GM23338 (cell line): ENCODE measurements around the gene GPR108. TPM values are rescaled to one million over a fixed set of nuclear protein-coding genes. Genes with fewer than 3 reads are reported as not detected.

Experiments used
- ATAC-seq: fragments of 200-7000 bp; cut with Tn5 transposase; 3 replicates; pipeline ENCODE4 v1.9.1; 2020
- DNase-seq: peaks from one replicate; pipeline ENCODE4 v3.0.0-alpha.2; 2015; ENCODE audit warnings: low spot score
- H2AFZ ChIP-seq: fragments of 200-600 bp; sonication (generic); 2 replicates; pipeline ENCODE4 v1.8.0; 2016; ENCODE audit warnings: antibody characterized with exemption, mild to moderate bottlenecking, moderate library complexity
- H3F3A ChIP-seq: fragments of 200-600 bp; sonication (generic); replicated peaks from 2 replicates; pipeline ENCODE4 v1.8.0; 2017; ENCODE audit warnings: antibody characterized with exemption, mixed run types, low read depth
- H3K27ac ChIP-seq: fragments of 200-600 bp; sonication (generic); 2 replicates; pipeline ENCODE4 v1.6.1; 2016; ENCODE audit warnings: low read depth
- H3K27me3 ChIP-seq: fragments of 200-600 bp; sonication (generic); 2 replicates; pipeline ENCODE4 v1.8.0; 2016; ENCODE audit warnings: mild to moderate bottlenecking, mixed run types, moderate library complexity; ENCODE audit not compliant: insufficient read depth
- H3K36me3 ChIP-seq: fragments of 200-600 bp; sonication (generic); 2 replicates; pipeline ENCODE4 v1.8.0; 2016; ENCODE audit warnings: mild to moderate bottlenecking; ENCODE audit not compliant: insufficient read depth
- H3K4me1 ChIP-seq: fragments of 200-600 bp; sonication (generic); 2 replicates; pipeline ENCODE4 v1.8.0; 2016; ENCODE audit warnings: mild to moderate bottlenecking, moderate library complexity; ENCODE audit not compliant: insufficient read depth
- H3K4me2 ChIP-seq: fragments of 200-600 bp; sonication (generic); 2 replicates; pipeline ENCODE4 v1.7.1; 2017; ENCODE audit warnings: mixed run types
- H3K4me3 ChIP-seq: fragments of 200-600 bp; sonication (generic); 2 replicates; pipeline ENCODE4 v1.6.1; 2016; ENCODE audit warnings: mixed run types
- H3K79me2 ChIP-seq: fragments of 200-600 bp; sonication (generic); replicated peaks from 2 replicates; pipeline ENCODE4 v1.8.0; 2017; ENCODE audit warnings: mild to moderate bottlenecking; ENCODE audit not compliant: insufficient read depth
- H3K9me2 ChIP-seq: fragments of 200-600 bp; sonication (generic); 2 replicates; pipeline ENCODE4 v1.8.0; 2017; ENCODE audit not compliant: insufficient read depth
- H4K20me1 ChIP-seq: fragments of 200-600 bp; sonication (generic); replicated peaks from 2 replicates; pipeline ENCODE4 v1.8.0; 2017; ENCODE audit warnings: mild to moderate bottlenecking; ENCODE audit not compliant: insufficient read depth
- H3K27ac Mint-ChIP-seq: 2 replicates; pipeline ENCODE4 v1.8.0; 2020; ENCODE audit warnings: inconsistent platforms, mild to moderate bottlenecking, moderate library complexity, mixed read lengths
- H3K27me3 Mint-ChIP-seq: 3 replicates; pipeline ENCODE4 v1.8.0; 2022; ENCODE audit warnings: low read depth, mild to moderate bottlenecking, moderate library complexity, mixed read lengths, inconsistent platforms; ENCODE audit not compliant: insufficient read depth, poor library complexity
- H3K36me3 Mint-ChIP-seq: 3 replicates; pipeline ENCODE4 v1.8.0; 2021; ENCODE audit warnings: low read depth, mild to moderate bottlenecking, inconsistent platforms, moderate library complexity, mixed read lengths
- H3K4me1 Mint-ChIP-seq: 3 replicates; pipeline ENCODE4 v1.8.0; 2020; ENCODE audit warnings: mild to moderate bottlenecking, inconsistent platforms, mixed read lengths
- H3K4me3 Mint-ChIP-seq: 3 replicates; pipeline ENCODE4 v1.8.0; 2021; ENCODE audit warnings: moderate library complexity, mild to moderate bottlenecking, inconsistent platforms, mixed read lengths
- H3K9me3 Mint-ChIP-seq: 3 replicates; pipeline ENCODE4 v1.8.0; 2020; ENCODE audit warnings: moderate library complexity, mild to moderate bottlenecking, inconsistent platforms, mixed read lengths
- CREB1 ChIP-seq: fragments of 250-450 bp; sonication (Bioruptor Pico); IDR thresholded peaks from 2 replicates; pipeline ENCODE4 v1.5.0; 2020; ENCODE audit warnings: low read depth, mild to moderate bottlenecking, moderate library complexity
- EZH2 ChIP-seq: fragments of 200-600 bp; sonication (generic); IDR thresholded peaks from one replicate; pipeline ENCODE4 v1.8.0; 2017; ENCODE audit warnings: antibody characterized with exemption, mild to moderate bottlenecking, low read depth; ENCODE audit not compliant: unreplicated experiment
- NANOG ChIP-seq: IDR thresholded peaks from 2 replicates; pipeline ENCODE4 v1.6.1; 2016; ENCODE audit warnings: antibody characterized with exemption, borderline replicate concordance
- POLR2AphosphoS5 ChIP-seq: IDR thresholded peaks from 2 replicates; pipeline ENCODE4 v1.6.1; 2016; ENCODE audit warnings: antibody characterized with exemption, low read depth
- STAT1 ChIP-seq: IDR thresholded peaks from one replicate; pipeline ENCODE4 v1.6.1; 2016; ENCODE audit warnings: antibody characterized with exemption; ENCODE audit not compliant: unreplicated experiment
- ZNF114 ChIP-seq: fragments of 250-450 bp; sonication (Bioruptor Pico); IDR thresholded peaks from 2 replicates; pipeline ENCODE4 v1.5.0; 2020; ENCODE audit warnings: mild to moderate bottlenecking, moderate library complexity
- ZNF331 ChIP-seq: fragments of 250-450 bp; sonication (Bioruptor Pico); IDR thresholded peaks from 2 replicates; pipeline ENCODE4 v1.5.0; 2020; ENCODE audit warnings: low read depth, mild to moderate bottlenecking, moderate library complexity
- polyA plus RNA-seq: library from polyadenylated mRNA; unstranded; fragments of >200 nt; fragmentation: Nextera tagmentation; extraction: Ambion mirVana; gene quantifications from 2 replicates; pipeline ENCODE4 v1.2.1, GENCODE V29; 2016
- total RNA-seq: library from RNA; depleted of rRNA; stranded (reverse); fragments of >200 nt; shearing (Covaris generic); gene quantifications from 2 replicates; pipeline ENCODE4 v1.2.3, GENCODE V29; 2014
- TF ChIP-seq, protein P1 (sequence below): IDR thresholded peaks from one replicate; pipeline ENCODE4 v1.6.1; 2018; ENCODE audit warnings: antibody characterized with exemption; ENCODE audit not compliant: unreplicated experiment
- TF ChIP-seq, protein P2 (sequence below): IDR thresholded peaks from 2 replicates; pipeline ENCODE4 v1.6.1; 2016; ENCODE audit warnings: antibody characterized with exemption
- TF ChIP-seq, protein P3 (sequence below), 2 experiments: fragments of 200-600 bp in 1 of 2; sonication (generic) in 1 of 2; conservative IDR thresholded peaks; 2 replicates each; pipeline versions ENCODE4 v1.5.1 to v1.6.1; 2016 to 2017; ENCODE audit warnings: antibody characterized with exemption in 2 of 2, low read depth in 2 of 2, mild to moderate bottlenecking in 2 of 2, moderate library complexity in 1 of 2
- TF ChIP-seq, protein P4 (sequence below): fragments of 250-450 bp; sonication (Bioruptor Pico); IDR thresholded peaks from 2 replicates; pipeline ENCODE4 v1.5.0; 2020; ENCODE audit warnings: mild to moderate bottlenecking, moderate library complexity

GPR108 gene
- total and polyA plus RNA-seq, 2 experiments from 2014 or later = 44.8 to 57.9 TPM

DNA sequence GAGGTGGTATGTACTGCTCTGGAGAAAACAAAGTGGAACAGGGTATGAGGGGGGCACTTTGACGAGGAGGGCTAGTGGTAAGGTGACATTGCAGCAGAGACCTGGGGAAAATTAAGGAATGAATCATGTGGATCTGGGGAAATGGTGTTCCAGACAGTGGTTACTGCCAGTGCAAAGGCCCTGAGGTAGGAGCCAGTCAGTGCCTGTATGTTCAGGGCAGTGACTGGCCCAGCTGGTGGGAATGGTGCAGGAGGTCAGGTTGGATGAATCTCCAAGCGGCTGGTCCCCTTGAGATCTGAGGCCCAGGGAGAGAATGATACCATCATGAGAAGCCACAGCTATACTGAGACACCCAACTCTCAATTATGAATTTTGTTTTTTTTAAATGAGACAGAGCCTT is 40.1 kb upstream of the GPR108 start:
- H3K4me1 Mint-ChIP-seq = no peaks in the 10 kb centered on the region
- no peak overlapping the region for H3K27ac Mint-ChIP-seq
- Histone ChIP-seq H3K9me2 (no peaks in the 10 kb centered on the region), H3K27ac (no peak overlapping the region), H3K4me1 (peaks cover 10% of the 10 kb centered on the region; the same call in 1 of the 2 replicates), H3K79me2 (no peaks in the 10 kb centered on the region), H4K20me1 (no peaks in the 10 kb centered on the region), H2AFZ (no peak overlapping the region), H3K27me3 (no peaks in the 10 kb centered on the region), H3F3A (no peaks in the 10 kb centered on the region), H3K4me2 (no peak overlapping the region), H3K4me3 (no peak overlapping the region), H3K36me3 (no peaks in the 10 kb centered on the region)
- no peak overlapping the region for H3K4me3 Mint-ChIP-seq
- peaks cover 8% of the 10 kb centered on the region for H3K27me3 Mint-ChIP-seq
- ATAC-seq (no peak), DNase-seq (no peak)
- peaks cover 31% of the 10 kb centered on the region for H3K36me3 Mint-ChIP-seq
- peaks cover 76% of the 10 kb centered on the region for H3K9me3 Mint-ChIP-seq
- TF ChIP-seq, protein P1, sequence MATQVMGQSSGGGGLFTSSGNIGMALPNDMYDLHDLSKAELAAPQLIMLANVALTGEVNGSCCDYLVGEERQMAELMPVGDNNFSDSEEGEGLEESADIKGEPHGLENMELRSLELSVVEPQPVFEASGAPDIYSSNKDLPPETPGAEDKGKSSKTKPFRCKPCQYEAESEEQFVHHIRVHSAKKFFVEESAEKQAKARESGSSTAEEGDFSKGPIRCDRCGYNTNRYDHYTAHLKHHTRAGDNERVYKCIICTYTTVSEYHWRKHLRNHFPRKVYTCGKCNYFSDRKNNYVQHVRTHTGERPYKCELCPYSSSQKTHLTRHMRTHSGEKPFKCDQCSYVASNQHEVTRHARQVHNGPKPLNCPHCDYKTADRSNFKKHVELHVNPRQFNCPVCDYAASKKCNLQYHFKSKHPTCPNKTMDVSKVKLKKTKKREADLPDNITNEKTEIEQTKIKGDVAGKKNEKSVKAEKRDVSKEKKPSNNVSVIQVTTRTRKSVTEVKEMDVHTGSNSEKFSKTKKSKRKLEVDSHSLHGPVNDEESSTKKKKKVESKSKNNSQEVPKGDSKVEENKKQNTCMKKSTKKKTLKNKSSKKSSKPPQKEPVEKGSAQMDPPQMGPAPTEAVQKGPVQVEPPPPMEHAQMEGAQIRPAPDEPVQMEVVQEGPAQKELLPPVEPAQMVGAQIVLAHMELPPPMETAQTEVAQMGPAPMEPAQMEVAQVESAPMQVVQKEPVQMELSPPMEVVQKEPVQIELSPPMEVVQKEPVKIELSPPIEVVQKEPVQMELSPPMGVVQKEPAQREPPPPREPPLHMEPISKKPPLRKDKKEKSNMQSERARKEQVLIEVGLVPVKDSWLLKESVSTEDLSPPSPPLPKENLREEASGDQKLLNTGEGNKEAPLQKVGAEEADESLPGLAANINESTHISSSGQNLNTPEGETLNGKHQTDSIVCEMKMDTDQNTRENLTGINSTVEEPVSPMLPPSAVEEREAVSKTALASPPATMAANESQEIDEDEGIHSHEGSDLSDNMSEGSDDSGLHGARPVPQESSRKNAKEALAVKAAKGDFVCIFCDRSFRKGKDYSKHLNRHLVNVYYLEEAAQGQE = no peak
- TF ChIP-seq, protein P2, sequence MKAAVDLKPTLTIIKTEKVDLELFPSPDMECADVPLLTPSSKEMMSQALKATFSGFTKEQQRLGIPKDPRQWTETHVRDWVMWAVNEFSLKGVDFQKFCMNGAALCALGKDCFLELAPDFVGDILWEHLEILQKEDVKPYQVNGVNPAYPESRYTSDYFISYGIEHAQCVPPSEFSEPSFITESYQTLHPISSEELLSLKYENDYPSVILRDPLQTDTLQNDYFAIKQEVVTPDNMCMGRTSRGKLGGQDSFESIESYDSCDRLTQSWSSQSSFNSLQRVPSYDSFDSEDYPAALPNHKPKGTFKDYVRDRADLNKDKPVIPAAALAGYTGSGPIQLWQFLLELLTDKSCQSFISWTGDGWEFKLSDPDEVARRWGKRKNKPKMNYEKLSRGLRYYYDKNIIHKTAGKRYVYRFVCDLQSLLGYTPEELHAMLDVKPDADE = no peak
- TF ChIP-seq EZH2 (no peak), POLR2AphosphoS5 (no peak), ZNF331 (CRISPR knock-in tag) (no peak), ZNF114 (no peak), STAT1 (no peak), CREB1 (no peak), NANOG (no peak)
- TF ChIP-seq, protein P3, sequence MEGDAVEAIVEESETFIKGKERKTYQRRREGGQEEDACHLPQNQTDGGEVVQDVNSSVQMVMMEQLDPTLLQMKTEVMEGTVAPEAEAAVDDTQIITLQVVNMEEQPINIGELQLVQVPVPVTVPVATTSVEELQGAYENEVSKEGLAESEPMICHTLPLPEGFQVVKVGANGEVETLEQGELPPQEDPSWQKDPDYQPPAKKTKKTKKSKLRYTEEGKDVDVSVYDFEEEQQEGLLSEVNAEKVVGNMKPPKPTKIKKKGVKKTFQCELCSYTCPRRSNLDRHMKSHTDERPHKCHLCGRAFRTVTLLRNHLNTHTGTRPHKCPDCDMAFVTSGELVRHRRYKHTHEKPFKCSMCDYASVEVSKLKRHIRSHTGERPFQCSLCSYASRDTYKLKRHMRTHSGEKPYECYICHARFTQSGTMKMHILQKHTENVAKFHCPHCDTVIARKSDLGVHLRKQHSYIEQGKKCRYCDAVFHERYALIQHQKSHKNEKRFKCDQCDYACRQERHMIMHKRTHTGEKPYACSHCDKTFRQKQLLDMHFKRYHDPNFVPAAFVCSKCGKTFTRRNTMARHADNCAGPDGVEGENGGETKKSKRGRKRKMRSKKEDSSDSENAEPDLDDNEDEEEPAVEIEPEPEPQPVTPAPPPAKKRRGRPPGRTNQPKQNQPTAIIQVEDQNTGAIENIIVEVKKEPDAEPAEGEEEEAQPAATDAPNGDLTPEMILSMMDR (conservative IDR thresholded peaks at IDR 0.05; ENCODE audit: low read depth in 2 of 2) = no peak
- TF ChIP-seq, protein P4, sequence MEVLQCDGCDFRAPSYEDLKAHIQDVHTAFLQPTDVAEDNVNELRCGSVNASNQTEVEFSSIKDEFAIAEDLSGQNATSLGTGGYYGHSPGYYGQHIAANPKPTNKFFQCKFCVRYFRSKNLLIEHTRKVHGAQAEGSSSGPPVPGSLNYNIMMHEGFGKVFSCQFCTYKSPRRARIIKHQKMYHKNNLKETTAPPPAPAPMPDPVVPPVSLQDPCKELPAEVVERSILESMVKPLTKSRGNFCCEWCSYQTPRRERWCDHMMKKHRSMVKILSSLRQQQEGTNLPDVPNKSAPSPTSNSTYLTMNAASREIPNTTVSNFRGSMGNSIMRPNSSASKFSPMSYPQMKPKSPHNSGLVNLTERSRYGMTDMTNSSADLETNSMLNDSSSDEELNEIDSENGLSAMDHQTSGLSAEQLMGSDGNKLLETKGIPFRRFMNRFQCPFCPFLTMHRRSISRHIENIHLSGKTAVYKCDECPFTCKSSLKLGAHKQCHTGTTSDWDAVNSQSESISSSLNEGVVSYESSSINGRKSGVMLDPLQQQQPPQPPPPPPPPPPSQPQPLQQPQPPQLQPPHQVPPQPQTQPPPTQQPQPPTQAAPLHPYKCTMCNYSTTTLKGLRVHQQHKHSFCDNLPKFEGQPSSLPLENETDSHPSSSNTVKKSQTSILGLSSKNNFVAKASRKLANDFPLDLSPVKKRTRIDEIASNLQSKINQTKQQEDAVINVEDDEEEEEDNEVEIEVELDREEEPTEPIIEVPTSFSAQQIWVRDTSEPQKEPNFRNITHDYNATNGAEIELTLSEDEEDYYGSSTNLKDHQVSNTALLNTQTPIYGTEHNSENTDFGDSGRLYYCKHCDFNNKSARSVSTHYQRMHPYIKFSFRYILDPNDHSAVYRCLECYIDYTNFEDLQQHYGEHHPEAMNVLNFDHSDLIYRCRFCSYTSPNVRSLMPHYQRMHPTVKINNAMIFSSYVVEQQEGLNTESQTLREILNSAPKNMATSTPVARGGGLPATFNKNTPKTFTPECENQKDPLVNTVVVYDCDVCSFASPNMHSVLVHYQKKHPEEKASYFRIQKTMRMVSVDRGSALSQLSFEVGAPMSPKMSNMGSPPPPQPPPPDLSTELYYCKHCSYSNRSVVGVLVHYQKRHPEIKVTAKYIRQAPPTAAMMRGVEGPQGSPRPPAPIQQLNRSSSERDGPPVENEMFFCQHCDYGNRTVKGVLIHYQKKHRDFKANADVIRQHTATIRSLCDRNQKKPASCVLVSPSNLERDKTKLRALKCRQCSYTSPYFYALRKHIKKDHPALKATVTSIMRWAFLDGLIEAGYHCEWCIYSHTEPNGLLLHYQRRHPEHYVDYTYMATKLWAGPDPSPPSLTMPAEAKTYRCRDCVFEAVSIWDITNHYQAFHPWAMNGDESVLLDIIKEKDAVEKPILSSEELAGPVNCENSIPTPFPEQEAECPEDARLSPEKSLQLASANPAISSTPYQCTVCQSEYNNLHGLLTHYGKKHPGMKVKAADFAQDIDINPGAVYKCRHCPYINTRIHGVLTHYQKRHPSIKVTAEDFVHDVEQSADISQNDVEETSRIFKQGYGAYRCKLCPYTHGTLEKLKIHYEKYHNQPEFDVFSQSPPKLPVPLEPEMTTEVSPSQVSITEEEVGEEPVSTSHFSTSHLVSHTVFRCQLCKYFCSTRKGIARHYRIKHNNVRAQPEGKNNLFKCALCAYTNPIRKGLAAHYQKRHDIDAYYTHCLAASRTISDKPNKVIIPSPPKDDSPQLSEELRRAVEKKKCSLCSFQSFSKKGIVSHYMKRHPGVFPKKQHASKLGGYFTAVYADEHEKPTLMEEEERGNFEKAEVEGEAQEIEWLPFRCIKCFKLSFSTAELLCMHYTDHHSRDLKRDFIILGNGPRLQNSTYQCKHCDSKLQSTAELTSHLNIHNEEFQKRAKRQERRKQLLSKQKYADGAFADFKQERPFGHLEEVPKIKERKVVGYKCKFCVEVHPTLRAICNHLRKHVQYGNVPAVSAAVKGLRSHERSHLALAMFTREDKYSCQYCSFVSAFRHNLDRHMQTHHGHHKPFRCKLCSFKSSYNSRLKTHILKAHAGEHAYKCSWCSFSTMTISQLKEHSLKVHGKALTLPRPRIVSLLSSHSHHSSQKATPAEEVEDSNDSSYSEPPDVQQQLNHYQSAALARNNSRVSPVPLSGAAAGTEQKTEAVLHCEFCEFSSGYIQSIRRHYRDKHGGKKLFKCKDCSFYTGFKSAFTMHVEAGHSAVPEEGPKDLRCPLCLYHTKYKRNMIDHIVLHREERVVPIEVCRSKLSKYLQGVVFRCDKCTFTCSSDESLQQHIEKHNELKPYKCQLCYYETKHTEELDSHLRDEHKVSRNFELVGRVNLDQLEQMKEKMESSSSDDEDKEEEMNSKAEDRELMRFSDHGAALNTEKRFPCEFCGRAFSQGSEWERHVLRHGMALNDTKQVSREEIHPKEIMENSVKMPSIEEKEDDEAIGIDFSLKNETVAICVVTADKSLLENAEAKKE (CRISPR knock-in tag) = no peak
